OCI-LY1 (cell line): ENCODE data around the gene TEX53.

ENCODE experiments used
- CTCF ChIP-seq: fragments of 200-600 bp; sonication (generic), shearing (Covaris generic); IDR thresholded peaks from 2 replicates; pipeline ENCODE4 v1.5.1; 2017; ENCODE audit warnings: mild to moderate bottlenecking, antibody characterized with exemption, low read length, moderate library complexity, mixed read lengths
- EZH2 ChIP-seq: fragments of 200-600 bp; sonication (generic), shearing (Covaris generic); IDR thresholded peaks from 2 replicates; pipeline ENCODE4 v1.8.0; 2017; ENCODE audit warnings: borderline replicate concordance, mixed run types, mild to moderate bottlenecking, antibody characterized with exemption, low read length, moderate library complexity, mixed read lengths

- TF ChIP-seq CTCF = peak; percentile 77
- TF ChIP-seq EZH2 = no peak
Measured at GRCh38 chr9:114662081-114662989, 4.7 kb upstream of the TEX53 start.
